Activated CD8-positive, alpha-beta T cell treated with anti-CD3 and anti-CD28 coated beads for 36 hours (primary cell): ENCODE measurements around the gene KRT14. TPM values are rescaled to one million over a fixed set of nuclear protein-coding genes. Genes with fewer than 3 reads are reported as not detected.
"Not testable (repeated sequence)": the region's sequence is repeated elsewhere in the genome, so short reads cannot be mapped to it uniquely, and the experiment has no call there.

Experiments
- ATAC-seq: fragments of 200-7000 bp; cut with Tn5 transposase; one replicate; pipeline ENCODE4 v1.10.0; 2021; ENCODE audit warnings: mild to moderate bottlenecking, moderate library complexity
- CTCF ChIA-PET: fragments of 350-600 bp; sonication (Branson Sonifier 250); formaldehyde crosslinking; loops from one replicate; lab custom pipeline; 2021; ENCODE audit warnings: antibody characterized with exemption; lab: Charles Lee
- POLR2A ChIA-PET: fragments of 350-600 bp; sonication (Branson Sonifier 250); formaldehyde crosslinking; loops from one replicate; lab custom pipeline; 2021; ENCODE audit warnings: antibody characterized with exemption; lab: Charles Lee
- DNase-seq: peaks from one replicate; pipeline ENCODE4 v3.0.0-alpha.2; 2020
- H3K27ac Mint-ChIP-seq: one replicate; pipeline ENCODE4 v1.8.0; 2021; ENCODE audit warnings: mild to moderate bottlenecking, mixed read lengths
- H3K27me3 Mint-ChIP-seq: one replicate; pipeline ENCODE4 v1.8.0; 2021; ENCODE audit warnings: mixed read lengths
- H3K36me3 Mint-ChIP-seq: one replicate; pipeline ENCODE4 v1.8.0; 2021; ENCODE audit warnings: low read depth, mixed read lengths
- H3K4me1 Mint-ChIP-seq: one replicate; pipeline ENCODE4 v1.8.0; 2021; ENCODE audit warnings: low read depth, mixed read lengths
- H3K4me3 Mint-ChIP-seq: one replicate; pipeline ENCODE4 v1.8.0; 2021; ENCODE audit warnings: mild to moderate bottlenecking, moderate library complexity, mixed read lengths
- H3K9me3 Mint-ChIP-seq: one replicate; pipeline ENCODE4 v1.8.0; 2021; ENCODE audit warnings: mixed read lengths
- intact Hi-C: fragments of 100-400 bp; cut with micrococcal nuclease; formaldehyde crosslinking; loops from one replicate; pipeline ENCODE4 v1.10.0; 2022
- total RNA-seq, 2 experiments: library from RNA; stranded (reverse); gene quantifications; one replicate each; pipeline ENCODE4 v1.2.3, GENCODE V29; 2021
- TF ChIP-seq, protein P1 (sequence below): fragments of 200-600 bp; IDR thresholded peaks from one replicate; pipeline ENCODE4 v1.8.0; 2022; ENCODE audit warnings: antibody characterized with exemption, mild to moderate bottlenecking

The KRT14 gene
- total RNA-seq, 2 experiments from 2014 or later, result not detected

- no peaks in the 10 kb centered on the region for H3K36me3 Mint-ChIP-seq
Measured at GRCh38 chr17:41620583-41621434, 34.1 kb upstream of the KRT14 start.

GRCh38 chr17:41619927-41620582 lies 33.4 kb upstream of the KRT14 start:
- H3K27me3 Mint-ChIP-seq, H3K4me3 Mint-ChIP-seq, H3K4me1 Mint-ChIP-seq, ATAC-seq, intact Hi-C loops, POLR2A ChIA-PET, H3K9me3 Mint-ChIP-seq, H3K36me3 Mint-ChIP-seq, DNase-seq, H3K27ac Mint-ChIP-seq: not testable (repeated sequence)
- CTCF ChIA-PET, result interaction anchor here (1.2 kb wide), 1 partner anchor 28 kb away, joined by 6 read pairs; no protein-coding TSS in a partner anchor

More at GRCh38 chr17:41620583-41621434, 34.1 kb upstream of the KRT14 start:
- intact Hi-C loops, result no loop called here
- POLR2A ChIA-PET, result no interaction called here
- CTCF ChIA-PET, result interaction anchor here (1.2 kb wide), 1 partner anchor 28 kb away, joined by 6 read pairs; no protein-coding TSS in a partner anchor
- TF ChIP-seq, protein P1, sequence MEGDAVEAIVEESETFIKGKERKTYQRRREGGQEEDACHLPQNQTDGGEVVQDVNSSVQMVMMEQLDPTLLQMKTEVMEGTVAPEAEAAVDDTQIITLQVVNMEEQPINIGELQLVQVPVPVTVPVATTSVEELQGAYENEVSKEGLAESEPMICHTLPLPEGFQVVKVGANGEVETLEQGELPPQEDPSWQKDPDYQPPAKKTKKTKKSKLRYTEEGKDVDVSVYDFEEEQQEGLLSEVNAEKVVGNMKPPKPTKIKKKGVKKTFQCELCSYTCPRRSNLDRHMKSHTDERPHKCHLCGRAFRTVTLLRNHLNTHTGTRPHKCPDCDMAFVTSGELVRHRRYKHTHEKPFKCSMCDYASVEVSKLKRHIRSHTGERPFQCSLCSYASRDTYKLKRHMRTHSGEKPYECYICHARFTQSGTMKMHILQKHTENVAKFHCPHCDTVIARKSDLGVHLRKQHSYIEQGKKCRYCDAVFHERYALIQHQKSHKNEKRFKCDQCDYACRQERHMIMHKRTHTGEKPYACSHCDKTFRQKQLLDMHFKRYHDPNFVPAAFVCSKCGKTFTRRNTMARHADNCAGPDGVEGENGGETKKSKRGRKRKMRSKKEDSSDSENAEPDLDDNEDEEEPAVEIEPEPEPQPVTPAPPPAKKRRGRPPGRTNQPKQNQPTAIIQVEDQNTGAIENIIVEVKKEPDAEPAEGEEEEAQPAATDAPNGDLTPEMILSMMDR, result no peak
- no peaks in the 10 kb centered on the region for H3K9me3 Mint-ChIP-seq
- H3K4me3 Mint-ChIP-seq, result no peak overlapping the region
- DNase-seq (no peak), ATAC-seq (no peak)
- H3K27me3 Mint-ChIP-seq, result peaks cover 2% of the 10 kb centered on the region
- no peak overlapping the region for H3K27ac Mint-ChIP-seq
- no peaks in the 10 kb centered on the region for H3K4me1 Mint-ChIP-seq

GRCh38 chr17:41619036-41619926 lies 32.6 kb upstream of the KRT14 start:
- TF ChIP-seq, protein P1, result no peak
- ChIA-PET POLR2A (no interaction called here), CTCF (no interaction called here)
- Mint-ChIP-seq H3K27me3 (peaks cover 4% of the 10 kb centered on the region), H3K36me3 (no peaks in the 10 kb centered on the region), H3K27ac (no peak overlapping the region), H3K4me3 (no peak overlapping the region), H3K4me1 (no peaks in the 10 kb centered on the region), H3K9me3 (no peaks in the 10 kb centered on the region)
- intact Hi-C loops, result no loop called here
- ATAC-seq (no peak), DNase-seq (no peak)

DNA sequence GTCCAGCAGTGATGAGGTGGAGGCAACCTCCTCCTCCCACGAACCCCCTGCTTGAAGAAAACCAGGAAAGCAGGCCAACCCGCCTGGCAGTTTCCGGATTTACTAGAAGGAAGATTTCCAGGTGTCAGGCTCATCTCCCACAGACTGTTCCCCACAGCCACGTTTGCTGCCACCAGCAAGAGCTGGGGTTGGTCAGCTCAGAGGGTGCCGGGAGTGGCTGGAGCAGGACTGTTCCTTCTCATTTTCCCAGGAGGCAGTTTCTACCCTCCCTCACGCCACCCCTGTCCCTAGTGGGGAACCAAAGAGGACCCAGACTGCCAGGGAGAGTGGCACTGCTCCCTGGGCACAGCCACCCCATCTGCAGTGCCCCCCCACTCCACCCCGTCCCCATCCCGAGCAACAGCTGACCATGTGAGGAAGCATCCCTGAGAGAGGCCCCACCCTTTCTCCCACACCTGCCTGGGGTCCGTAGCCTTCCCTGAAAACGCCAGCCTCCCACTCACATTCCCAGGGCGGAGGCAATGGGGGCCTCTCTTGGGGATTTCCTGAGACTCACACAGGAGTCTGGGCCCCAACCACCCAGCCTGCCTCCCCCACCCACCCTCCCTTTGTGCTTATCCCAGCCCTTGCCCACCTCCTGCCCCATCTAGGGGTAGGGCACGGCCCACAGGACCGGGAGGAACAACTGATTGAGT lies 31.8 kb upstream of the KRT14 start:
- H3K27ac Mint-ChIP-seq, result no peak overlapping the region
- H3K9me3 Mint-ChIP-seq, result no peaks in the 10 kb centered on the region
- ATAC-seq, result no peak
- POLR2A ChIA-PET, result no interaction called here
- no peak for DNase-seq
- CTCF ChIA-PET, result no interaction called here
- peaks cover 4% of the 10 kb centered on the region for H3K27me3 Mint-ChIP-seq
- no peaks in the 10 kb centered on the region for H3K36me3 Mint-ChIP-seq
- H3K4me1 Mint-ChIP-seq, result no peaks in the 10 kb centered on the region
- H3K4me3 Mint-ChIP-seq, result no peak overlapping the region
- TF ChIP-seq, protein P1, result no peak
- intact Hi-C loops, result no loop called here

- POLR2A ChIA-PET, result no interaction called here
- intact Hi-C loops, result no loop called here
- CTCF ChIA-PET, result no interaction called here
- no peak for DNase-seq
- Mint-ChIP-seq H3K9me3 (no peaks in the 10 kb centered on the region), H3K27me3 (peaks cover 4% of the 10 kb centered on the region), H3K27ac (no peak overlapping the region), H3K36me3 (no peaks in the 10 kb centered on the region), H3K4me1 (no peaks in the 10 kb centered on the region), H3K4me3 (no peak overlapping the region)
- ATAC-seq, result no peak
- TF ChIP-seq, protein P1, result no peak
Measured at GRCh38 chr17:41617698-41618097, 31.0 kb upstream of the KRT14 start.
